Upper lobe of left lung (tissue), 6 donors: ENCODE measurements around the gene AKAP6. TPM values are rescaled to one million over a fixed set of nuclear protein-coding genes. Genes with fewer than 3 reads are reported as not detected.

ENCODE experiments used
- ATAC-seq, 2 donors: fragments of 200-7000 bp; cut with Tn5 transposase; one replicate each; pipeline ENCODE4 v1.9.1; 2022; ENCODE audit warnings: mild to moderate bottlenecking in 2 of 2, moderate library complexity in 2 of 2; ENCODE audit not compliant: low FRiP score in 2 of 2
- DNase-seq, 2 donors: peaks; one replicate each; pipeline ENCODE4 v3.0.0-alpha.2; 2019 to 2020
- H3K27ac ChIP-seq, 4 donors: fragments of 200-600 bp; sonication (generic); one replicate each; pipeline ENCODE4 v1.5.1; 2016 to 2019
- H3K27me3 ChIP-seq, 4 donors: fragments of 200-600 bp; sonication (generic); one replicate each; pipeline ENCODE4 v1.5.1; 2017 to 2019
- H3K36me3 ChIP-seq, 4 donors: fragments of 200-600 bp; sonication (generic); one replicate each; pipeline ENCODE4 v1.5.1; 2016 to 2019
- H3K4me1 ChIP-seq, 4 donors: fragments of 200-600 bp; sonication (generic); one replicate each; pipeline ENCODE4 v1.5.1; 2018 to 2019
- H3K4me3 ChIP-seq, 4 donors: fragments of 200-600 bp; sonication (generic); one replicate each; pipeline ENCODE4 v1.5.1; 2017 to 2019; ENCODE audit warnings: mild to moderate bottlenecking in 2 of 4, moderate library complexity in 1 of 4
- H3K9me3 ChIP-seq, 4 donors: fragments of 200-600 bp; sonication (generic); one replicate each; pipeline ENCODE4 v1.5.1; 2018 to 2019
- CTCF ChIP-seq, 6 experiments: fragments of 450-650 bp in 4 of 6; fragments of 200-600 bp in 2 of 6; sonication (generic) in 2 of 6; IDR thresholded peaks; one replicate each; pipeline ENCODE4 v1.5.1; 2016 to 2019; ENCODE audit warnings: antibody characterized with exemption in 6 of 6
- EP300 ChIP-seq, 4 donors: sonication (generic); formaldehyde crosslinking; IDR thresholded peaks; one replicate each; pipeline ENCODE4 v1.5.1; 2017; ENCODE audit warnings: antibody characterized with exemption in 4 of 4, control low read depth in 2 of 4
- POLR2A ChIP-seq, 4 donors: fragments of 450-650 bp; IDR thresholded peaks; one replicate each; pipeline ENCODE4 v1.5.1; 2016 to 2017; ENCODE audit warnings: antibody characterized with exemption in 4 of 4, mild to moderate bottlenecking in 2 of 4
- POLR2AphosphoS5 ChIP-seq, 2 donors: sonication (generic); formaldehyde crosslinking; IDR thresholded peaks; one replicate each; pipeline ENCODE4 v1.5.1; 2017; ENCODE audit warnings: antibody characterized with exemption in 2 of 2
- WGBS, 2 donors: methylation state at CpG; one replicate each; pipeline ENCODE4 v1.1.5; 2017 to 2018; 5-methylcytosine and 5-hydroxymethylcytosine counted together
- total RNA-seq, 6 donors: library from RNA; depleted of rRNA in 4 of 6; stranded (reverse); fragments of >200 nt in 4 of 6; gene quantifications; one replicate each; pipeline versions ENCODE4 v1.1.0 to v1.2.1, GENCODE V29; 2016 to 2021
- donor health status: DM: no; HTN: no; CAD: no; lungs with moderate emphysema.
- donor health status: DM: no; HTN: yes; CAD: no; lungs with severe emphysema.

Gene AKAP6
- total RNA-seq, 6 donors from 2014 or later = 6.2 to 27.7 (median 10.7) TPM

GRCh38 chr14:32608857-32609256 lies 279.8 kb downstream of the AKAP6 start:
- no peaks in the 10 kb centered on the region for H3K27me3 ChIP-seq
- H3K27ac ChIP-seq = no peak overlapping the region
- ATAC-seq (peak in 1 of 2 donors; percentile 32), DNase-seq (no peak)
- H3K9me3 ChIP-seq = no peaks in the 10 kb centered on the region
- H3K36me3 ChIP-seq = no peaks in the 10 kb centered on the region
- WGBS, 2 donors = 82 to 88% methylated on average over 1 of the region's 1 CpG
- TF ChIP-seq CTCF (IDR thresholded peaks at IDR 0.05) = no peak
- TF ChIP-seq EP300 (IDR thresholded peaks at IDR 0.05) = no peak
- TF ChIP-seq POLR2AphosphoS5 (IDR thresholded peaks at IDR 0.05) = no peak
- no peak for TF ChIP-seq POLR2A (IDR thresholded peaks at IDR 0.05)
- H3K4me3 ChIP-seq = no peak overlapping the region
- H3K4me1 ChIP-seq = peaks cover 0 to 3% (median 0%) of the 10 kb centered on the region in 4 donors

DNA sequence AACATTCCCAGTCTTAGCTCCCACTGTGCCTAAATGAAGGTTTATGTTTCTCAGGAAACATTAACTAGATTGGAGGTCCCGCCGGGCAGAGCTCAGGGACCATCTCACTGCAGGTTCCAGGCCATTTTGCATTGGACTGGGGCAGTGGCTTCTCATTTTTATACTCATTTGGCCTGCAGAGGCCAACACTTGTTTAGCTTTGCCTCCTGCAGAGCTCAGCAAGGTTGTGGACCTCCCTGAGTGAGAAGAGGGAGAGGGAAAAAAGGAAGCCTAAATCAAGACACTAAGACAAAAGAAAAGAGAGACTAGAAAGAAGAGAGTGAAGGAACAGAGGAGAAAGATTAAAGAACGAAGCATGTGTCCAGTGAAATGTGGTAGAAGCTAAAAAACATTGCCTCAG lies 280.3 kb downstream of the AKAP6 start:
- Histone ChIP-seq H3K4me1 (peaks cover 0 to 3% (median 0%) of the 10 kb centered on the region in 4 donors), H3K36me3 (no peaks in the 10 kb centered on the region), H3K9me3 (no peaks in the 10 kb centered on the region), H3K27me3 (no peaks in the 10 kb centered on the region), H3K27ac (no peak overlapping the region), H3K4me3 (no peak overlapping the region)
- ATAC-seq (no peak), DNase-seq (no peak)
- TF ChIP-seq EP300 (IDR thresholded peaks at IDR 0.05) (no peak), CTCF (IDR thresholded peaks at IDR 0.05) (no peak), POLR2A (IDR thresholded peaks at IDR 0.05) (no peak), POLR2AphosphoS5 (IDR thresholded peaks at IDR 0.05) (no peak)
- WGBS, 2 donors = 89 to 95% methylated on average over 3 of the region's 3 CpGs

DNA sequence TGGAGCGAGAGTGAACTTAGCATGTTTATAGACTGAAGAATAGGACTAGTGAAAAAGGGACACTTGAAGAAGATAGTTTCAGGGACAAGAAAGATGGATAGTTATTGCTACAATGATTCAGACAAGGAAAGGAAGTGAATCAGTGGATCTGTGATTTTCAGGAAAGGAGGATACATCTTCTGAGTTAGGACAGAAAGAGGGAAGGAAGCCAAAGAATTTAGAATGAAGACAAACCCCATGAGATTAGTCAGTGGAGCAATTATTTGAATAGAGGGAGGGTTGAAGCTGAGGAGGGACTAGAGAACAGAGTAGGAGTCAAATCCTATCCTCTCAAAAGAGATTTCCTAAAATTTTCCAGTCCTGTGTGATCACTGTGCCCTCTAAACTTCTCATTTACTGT lies 282.7 kb downstream of the AKAP6 start:
- H3K27ac ChIP-seq = no peak overlapping the region
- no peak overlapping the region for H3K4me3 ChIP-seq
- TF ChIP-seq EP300 (IDR thresholded peaks at IDR 0.05) (no peak), POLR2AphosphoS5 (IDR thresholded peaks at IDR 0.05) (no peak), POLR2A (IDR thresholded peaks at IDR 0.05) (no peak), CTCF (IDR thresholded peaks at IDR 0.05) (no peak)
- H3K4me1 ChIP-seq = peaks cover 0 to 3% (median 0%) of the 10 kb centered on the region in 4 donors
- peak in 1 of 2 donors; percentile 54 for ATAC-seq
- no peaks in the 10 kb centered on the region for H3K27me3 ChIP-seq
- no peaks in the 10 kb centered on the region for H3K36me3 ChIP-seq
- no peaks in the 10 kb centered on the region for H3K9me3 ChIP-seq
- 79 to 81% methylated on average over 1 of the region's 1 CpG for WGBS, 2 donors
- no peak for DNase-seq

DNA sequence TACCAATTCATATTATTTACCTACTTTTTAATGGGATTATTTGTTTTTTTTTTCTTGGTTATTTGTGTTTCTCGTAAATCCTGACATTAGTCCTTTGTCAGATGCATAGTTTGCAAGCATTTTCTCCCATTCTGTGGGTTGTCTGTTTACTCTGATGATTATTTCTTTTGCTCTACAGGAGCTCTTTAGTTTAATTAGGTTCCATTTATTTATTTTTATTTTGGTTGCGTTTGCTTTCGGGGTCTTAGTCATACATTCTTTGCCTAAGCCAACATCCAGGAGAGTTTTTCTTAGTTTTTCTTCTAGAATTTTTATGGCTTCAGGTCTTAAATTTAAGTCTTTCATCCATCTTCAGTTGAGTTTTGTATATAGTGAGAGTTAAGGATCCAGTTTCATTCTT lies 289.9 kb downstream of the AKAP6 start:
- Histone ChIP-seq H3K27me3 (no peaks in the 10 kb centered on the region), H3K36me3 (no peaks in the 10 kb centered on the region), H3K9me3 (no peaks in the 10 kb centered on the region), H3K4me3 (no peak overlapping the region), H3K27ac (no peak overlapping the region), H3K4me1 (no peaks in the 10 kb centered on the region)
- TF ChIP-seq POLR2A (IDR thresholded peaks at IDR 0.05) (no peak), EP300 (IDR thresholded peaks at IDR 0.05) (no peak), POLR2AphosphoS5 (IDR thresholded peaks at IDR 0.05) (no peak), CTCF (IDR thresholded peaks at IDR 0.05) (no peak)
- WGBS, 2 donors = 90 to 93% methylated on average over 3 of the region's 3 CpGs
- ATAC-seq (no peak), DNase-seq (no peak)

- ATAC-seq = no peak
- no peaks in the 10 kb centered on the region for H3K27me3 ChIP-seq
- no peak for DNase-seq
- H3K4me1 ChIP-seq = no peaks in the 10 kb centered on the region
- WGBS, 2 donors = 74% methylated on average over 2 of the region's 2 CpGs
- H3K27ac ChIP-seq = no peak overlapping the region
- no peaks in the 10 kb centered on the region for H3K36me3 ChIP-seq
- TF ChIP-seq EP300 (IDR thresholded peaks at IDR 0.05) = no peak
- TF ChIP-seq POLR2A (IDR thresholded peaks at IDR 0.05) = no peak
- no peak for TF ChIP-seq CTCF (IDR thresholded peaks at IDR 0.05)
- no peak for TF ChIP-seq POLR2AphosphoS5 (IDR thresholded peaks at IDR 0.05)
- H3K9me3 ChIP-seq = no peaks in the 10 kb centered on the region
- H3K4me3 ChIP-seq = no peak overlapping the region
These were observed 291.2 kb downstream of the AKAP6 start for GRCh38 chr14:32620303-32620702.
